Stimulated activated CD4-positive, alpha-beta T cell treated with anti-CD3 and anti-CD28 coated beads, Interleukin-1b, Interleukin-23, amount 100 ng/mL, for 24 hours (primary cell): ENCODE measurements around the gene HOMER2.
"Not testable (repeated sequence)": the region's sequence is repeated elsewhere in the genome, so short reads cannot be mapped to it uniquely, and the experiment has no call there.

Experiments used
- DNase-seq, 4 experiments: peaks; one replicate each; pipeline ENCODE4 v3.0.0-alpha.2; 2020; ENCODE audit warnings: low read depth in 4 of 4, low spot score in 1 of 4

The HOMER2 gene

DNA sequence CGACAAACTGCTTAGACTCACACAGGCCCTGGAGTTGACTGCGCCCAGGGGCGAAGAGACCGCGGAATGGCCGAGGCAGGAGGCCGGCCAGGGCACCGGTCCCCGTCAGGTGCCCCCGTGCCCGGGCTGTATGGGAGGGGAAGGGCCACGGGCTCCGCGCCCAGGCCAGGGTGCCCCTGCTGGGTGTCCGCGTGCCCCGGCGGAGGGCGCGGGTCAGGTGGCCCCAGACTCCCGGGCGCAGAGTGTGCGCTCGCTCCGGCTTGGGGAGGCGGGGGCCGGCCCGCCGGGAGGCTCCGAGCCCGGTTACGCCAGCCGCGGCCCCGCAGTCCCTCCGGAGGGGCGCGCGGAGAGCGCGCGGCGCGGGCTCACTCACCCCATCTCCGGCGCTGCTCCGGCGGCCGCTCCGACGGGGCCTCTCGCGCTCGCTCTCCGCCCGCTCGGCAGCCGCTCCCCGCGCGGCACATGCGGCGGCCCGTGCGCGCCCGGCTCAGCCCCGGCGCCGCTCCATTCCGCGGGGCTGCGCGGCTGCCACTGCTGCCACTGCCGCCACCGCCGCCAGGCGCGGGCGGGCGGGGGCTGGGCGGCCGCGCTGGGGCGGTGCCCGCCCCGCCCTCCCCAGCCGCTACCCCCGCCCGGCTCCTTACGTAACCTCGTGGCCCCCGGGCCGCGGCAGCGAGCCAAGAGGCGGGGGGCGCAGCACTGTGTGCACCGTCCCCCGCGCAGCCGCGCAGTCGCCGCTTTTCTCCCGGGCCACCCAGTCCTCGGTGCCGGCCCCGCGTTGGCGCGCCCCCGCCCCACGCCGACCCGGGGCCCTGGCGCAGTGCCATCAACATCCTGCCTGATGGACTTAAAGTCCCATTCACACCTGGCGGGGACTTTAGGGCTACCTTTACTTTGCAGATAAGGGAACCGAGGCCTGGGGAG, at the start of gene HOMER2:
TSS of gene HOMER2 (minus strand) at position 563 of the 924 bp plus-strand sequence. CDS start at position 378, 185 bp downstream.
- DNase-seq, result no peak

- DNase-seq, result not testable (repeated sequence)
Observed at GRCh38 chr15:83000672-83001031, 48.1 kb upstream of the HOMER2 start.

DNA sequence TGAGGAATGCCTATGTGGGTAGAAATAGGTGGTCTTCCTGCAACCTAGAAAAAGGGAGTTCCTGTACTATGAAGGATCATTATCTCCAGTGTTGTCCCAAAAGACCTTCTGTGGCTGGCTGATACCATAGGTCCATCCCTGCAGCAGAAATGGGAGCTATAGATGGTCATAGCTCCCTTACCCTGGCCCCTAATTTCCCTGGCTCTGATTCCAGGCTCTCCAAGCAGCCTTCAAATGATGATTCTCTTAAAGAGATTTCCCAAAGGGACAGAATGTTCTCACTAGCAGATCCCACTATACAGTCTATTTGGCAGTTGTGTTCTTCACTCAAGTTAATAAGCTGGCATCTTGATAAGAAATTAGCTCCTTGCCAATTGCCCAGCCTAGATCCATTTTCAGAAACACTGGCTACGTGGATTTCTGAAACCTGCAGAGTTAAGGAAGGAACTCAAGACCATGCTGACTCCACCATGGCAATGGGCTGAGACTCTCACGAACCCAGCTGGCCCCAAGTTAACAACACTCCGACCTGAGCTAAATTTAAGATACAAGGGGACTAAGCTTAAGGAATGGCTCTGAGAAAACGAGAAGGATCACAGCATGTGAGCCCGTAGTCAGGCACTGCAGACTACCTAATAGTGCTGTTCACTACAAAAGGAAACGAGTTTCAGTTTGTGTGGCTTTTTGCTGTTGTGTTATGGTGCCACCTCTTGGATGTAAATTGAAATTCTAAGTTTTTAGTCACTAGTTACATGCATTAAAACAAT, 47.6 kb upstream of the HOMER2 start:
- no peak for DNase-seq

- DNase-seq, result no peak
Observed at GRCh38 chr15:82999426-82999825, 46.9 kb upstream of the HOMER2 start.

- no peak for DNase-seq
Observed at GRCh38 chr15:82995938-82996337, 43.4 kb upstream of the HOMER2 start.

GRCh38 chr15:82995076-82995475, 42.6 kb upstream of the HOMER2 start:
- DNase-seq, result no peak

DNA sequence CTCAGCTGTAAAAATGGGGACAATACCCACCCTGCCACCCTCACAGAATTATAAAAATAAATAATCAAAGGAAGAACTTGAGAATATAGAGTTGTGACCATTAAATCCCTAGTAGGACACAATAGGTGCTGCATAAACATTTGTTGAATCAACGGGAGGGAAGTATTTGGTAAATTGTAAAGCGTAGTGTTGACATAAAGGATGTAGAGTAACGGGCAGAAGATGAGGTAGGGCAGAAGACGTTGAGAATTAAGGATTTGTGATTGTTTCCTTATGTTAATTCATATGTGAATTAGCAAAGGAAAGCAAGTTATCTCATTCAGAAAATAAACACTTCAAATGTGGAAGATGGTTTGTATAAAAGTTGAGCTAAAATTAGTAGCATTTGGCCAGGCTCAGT, 40.6 kb upstream of the HOMER2 start:
- no peak for DNase-seq

DNA sequence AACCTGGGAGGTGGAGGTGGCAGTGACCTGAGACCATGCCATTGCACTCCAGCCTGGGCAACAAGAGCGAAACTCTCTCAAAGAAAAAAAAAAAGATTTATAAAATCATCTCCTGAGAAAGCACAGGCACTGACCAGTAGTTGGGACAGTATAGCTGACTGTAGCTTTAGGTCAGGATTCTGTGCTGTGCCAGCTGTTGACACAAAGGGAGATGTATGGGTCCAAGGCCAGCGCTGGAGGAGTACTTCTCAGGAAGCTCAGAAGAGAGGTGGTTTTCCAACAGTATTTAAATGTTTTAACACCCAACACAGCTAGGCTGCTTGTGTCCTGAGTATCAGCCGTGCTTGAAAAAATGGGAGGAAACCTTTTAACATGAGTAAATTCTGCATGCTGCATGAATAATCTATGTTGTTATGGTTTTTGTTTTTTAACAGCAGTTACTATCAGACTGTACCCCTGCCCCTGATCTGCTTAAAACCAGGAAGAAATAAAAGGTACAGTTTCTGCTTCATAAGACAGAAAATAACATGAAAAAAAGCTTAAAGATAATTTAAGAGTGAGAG, 40.0 kb upstream of the HOMER2 start:
- DNase-seq, result no peak

DNA sequence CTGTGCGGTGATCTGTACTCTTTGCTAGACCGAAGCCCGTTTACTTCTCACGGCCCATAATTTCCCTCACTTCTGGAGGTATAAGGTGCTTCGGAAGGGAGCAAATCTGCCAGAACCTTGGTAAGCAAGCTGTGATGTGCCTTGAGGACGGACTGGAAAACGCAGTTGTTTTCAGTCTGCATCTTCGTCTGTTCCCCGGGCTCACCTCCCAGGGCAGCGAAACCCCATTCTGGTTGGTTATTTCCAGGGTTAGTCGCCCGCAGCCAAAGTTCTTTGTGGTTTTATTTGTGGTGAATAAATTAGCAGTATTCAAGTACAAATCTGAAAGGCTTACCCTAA, 33.9 kb upstream of the HOMER2 start:
- DNase-seq, result peak in 1 of 4 experiments; percentile 4

DNA sequence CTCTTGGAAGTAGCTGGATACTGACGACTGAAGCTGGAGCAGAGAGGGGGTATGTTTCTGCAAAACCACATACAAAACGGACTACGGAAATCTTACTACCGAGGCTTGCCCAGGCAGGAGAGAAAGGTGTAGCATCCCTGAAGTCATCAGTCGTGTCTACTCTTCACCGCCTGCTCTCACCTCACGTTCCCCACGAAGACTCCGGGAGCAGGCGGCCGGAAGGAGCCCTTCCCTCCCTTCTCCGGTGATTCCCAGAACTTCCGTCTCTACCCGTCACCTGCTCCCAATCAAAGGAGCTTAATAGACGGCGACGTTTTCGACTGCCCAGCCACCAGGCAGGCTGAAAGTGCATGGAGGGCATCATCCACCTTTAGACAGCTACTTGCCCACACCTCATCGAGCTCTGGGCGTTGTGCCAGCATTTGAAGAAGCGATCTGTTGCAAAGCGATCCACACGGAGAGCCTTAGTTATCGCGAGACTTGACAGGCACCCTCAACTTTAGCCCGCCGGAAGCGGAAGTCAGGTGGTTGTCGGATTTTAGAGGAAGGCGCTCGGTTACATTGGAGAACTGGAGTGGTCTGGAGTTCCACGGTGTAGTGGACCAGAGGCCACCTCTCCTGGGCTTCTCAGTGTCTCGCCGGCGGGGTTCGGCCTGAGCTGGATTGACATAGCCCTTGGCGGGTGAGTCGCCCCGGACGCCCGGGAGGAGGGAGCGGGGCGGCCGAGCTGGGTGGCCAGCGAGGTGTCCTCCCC, 33.3 kb upstream of the HOMER2 start, which contains the start of gene RAMAC:
TSS of gene RAMAC (plus strand) at position 523 of the 754 bp plus-strand sequence. CDS start 2,809 bp downstream, outside the sequence.
- DNase-seq, result peak; percentile 75 to 89 (median 84)

GRCh38 chr15:82980981-82981380, 28.5 kb upstream of the HOMER2 start:
- no peak for DNase-seq

GRCh38 chr15:82979726-82980125, 27.2 kb upstream of the HOMER2 start:
- no peak for DNase-seq

GRCh38 chr15:82978438-82978837, 25.9 kb upstream of the HOMER2 start:
- no peak for DNase-seq

DNA sequence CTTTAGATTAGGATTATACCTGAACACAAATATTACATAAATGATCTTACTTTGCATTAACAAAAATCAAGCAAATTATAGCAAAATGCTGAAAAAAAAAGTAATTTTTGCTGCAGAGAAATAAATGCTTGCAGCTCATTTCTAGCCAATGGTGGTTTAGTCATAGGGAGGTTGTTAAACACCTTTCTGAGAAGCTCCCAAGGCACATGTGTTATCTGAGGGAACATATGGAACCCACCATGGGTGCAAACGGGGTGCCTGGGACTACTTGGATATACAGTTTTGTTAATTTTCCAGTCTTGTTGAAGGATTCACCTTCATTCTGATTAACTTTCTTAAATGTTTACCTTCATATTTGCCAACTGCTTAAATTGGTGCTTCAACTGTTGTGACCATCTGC, 24.6 kb upstream of the HOMER2 start:
- DNase-seq, result no peak

DNA sequence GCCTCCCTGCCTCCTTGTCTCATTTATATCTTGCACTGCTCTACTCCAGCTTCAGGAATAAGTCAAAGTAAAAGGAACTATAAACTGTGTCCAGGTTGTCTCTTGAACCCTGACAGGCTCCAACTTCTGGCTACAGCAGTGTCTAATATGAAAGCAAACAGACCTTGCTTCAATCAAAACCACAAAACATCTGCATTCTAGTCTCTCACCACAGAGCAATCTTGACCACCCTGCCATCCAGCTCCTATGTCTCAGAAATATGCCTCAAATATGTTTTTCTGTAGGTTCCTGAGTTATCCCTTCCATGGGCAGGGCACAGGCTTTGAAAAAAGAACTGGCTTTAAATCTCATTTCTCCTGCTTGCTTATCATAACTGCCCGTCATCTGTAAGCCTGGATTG, 20.5 kb upstream of the HOMER2 start:
- DNase-seq, result no peak

GRCh38 chr15:82971218-82971984, 18.9 kb upstream of the HOMER2 start:
- DNase-seq, result no peak

DNA sequence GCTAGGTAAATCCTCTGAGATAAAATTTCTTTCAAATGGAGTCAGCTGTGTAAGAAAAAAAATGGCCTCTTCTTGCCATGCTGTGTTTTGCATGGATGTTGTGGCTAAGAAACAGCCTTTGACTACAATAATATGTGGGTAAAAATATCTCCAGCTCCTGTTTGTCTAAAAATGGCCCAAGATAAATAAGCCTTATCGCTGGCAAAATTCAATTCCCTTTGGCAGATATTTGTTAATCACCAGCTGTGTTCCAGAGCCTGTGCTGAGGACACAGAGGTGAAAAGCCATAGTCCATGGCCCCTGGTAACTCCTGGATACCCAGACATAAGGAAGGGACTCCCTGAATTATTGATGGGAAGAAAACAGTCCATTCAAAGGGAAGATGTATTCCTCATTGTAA, 18.2 kb upstream of the HOMER2 start:
- DNase-seq, result no peak

- DNase-seq, result no peak
Observed at GRCh38 chr15:82970078-82970686, 17.7 kb upstream of the HOMER2 start.

DNA sequence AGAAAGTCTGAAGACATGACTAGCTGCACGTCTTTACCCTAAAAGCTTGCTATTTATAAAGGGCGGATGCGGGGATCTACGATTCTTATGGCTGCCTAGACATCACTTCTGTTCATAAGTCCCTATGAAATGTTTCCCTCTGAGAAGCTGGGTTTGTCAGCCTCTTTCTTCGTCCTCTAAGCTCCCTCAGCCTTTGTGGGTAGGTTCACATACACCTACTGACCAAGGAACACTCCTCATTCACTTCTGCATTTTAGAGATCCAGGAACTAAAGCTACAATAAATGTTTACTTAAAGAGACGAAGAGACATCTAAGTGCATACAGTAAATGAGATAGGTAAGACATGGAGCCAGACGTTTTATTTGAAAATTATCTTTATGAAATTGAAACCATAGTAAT, 16.8 kb upstream of the HOMER2 start:
- no peak for DNase-seq

DNA sequence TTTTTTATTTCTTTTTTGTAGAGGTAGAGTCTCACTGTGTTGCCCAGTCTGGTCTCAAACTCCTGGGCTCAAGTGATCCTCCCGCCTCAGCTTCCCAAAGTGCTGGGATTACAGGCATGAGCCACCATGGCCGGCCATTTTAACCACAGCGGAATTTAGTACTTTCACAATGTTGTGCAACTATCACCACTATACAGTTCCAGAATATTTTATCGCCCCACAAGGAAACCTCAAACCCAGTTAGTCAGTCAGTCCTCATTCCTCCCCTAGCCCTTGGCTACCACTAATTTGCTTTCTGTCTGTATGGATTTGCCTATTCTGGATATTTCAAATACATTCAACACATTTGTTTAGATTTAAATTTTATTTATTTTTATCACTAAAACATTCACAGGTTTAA, 15.5 kb upstream of the HOMER2 start:
- no peak for DNase-seq
